ENCODE data around the gene KCTD5.

DNA sequence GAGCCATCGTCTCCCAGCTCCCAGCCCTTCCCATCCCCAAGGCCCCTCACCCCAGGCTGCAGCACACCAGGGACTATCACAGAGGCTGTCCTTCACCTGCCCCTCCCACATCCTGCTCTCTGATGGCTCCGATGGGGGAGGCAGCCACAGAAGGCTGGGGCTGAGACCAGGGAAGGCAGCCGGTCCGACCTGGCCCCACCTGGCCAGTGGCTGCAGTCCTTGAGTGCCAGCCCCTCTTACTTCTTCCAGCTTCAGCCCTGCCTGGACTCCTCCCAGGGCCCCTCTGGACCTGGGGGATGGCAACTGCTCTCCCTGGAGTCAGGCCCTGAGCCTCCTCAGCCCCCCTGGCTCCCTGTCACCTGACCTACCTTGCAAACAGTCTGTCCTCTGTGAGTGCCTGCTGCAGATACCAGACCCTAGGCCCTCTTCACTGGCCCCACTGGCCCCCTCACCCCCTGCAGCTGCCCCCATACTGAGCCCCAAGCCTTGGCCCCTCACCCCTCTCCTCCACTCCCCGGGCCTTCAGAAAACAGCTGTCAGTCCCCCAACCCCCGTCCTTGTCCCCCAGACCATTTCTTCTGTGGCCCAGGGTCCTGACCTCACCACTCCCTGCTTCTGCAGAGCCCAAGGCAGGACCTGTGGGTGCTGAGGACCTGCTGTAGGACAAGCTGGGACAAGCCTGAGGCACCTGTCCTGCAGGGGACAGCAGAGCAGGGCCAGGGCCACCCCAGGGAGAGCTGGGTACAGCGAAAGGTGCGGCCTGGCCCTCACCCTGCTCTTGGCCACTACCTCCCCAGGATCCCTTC, 57.5 kb downstream of the KCTD5 start:
- TF ChIP-seq POLR2AphosphoS5 (IDR thresholded peaks at IDR 0.05; ENCODE audit: low read depth, low read length): no peak
- no peak for TF ChIP-seq POLR2A (IDR thresholded peaks at IDR 0.05; ENCODE audit: low read depth, low read length)
- TF ChIP-seq SPI1 (IDR thresholded peaks at IDR 0.05; ENCODE audit: low read depth, low read length): no peak
- no peak for TF ChIP-seq TAF1 (IDR thresholded peaks at IDR 0.05; ENCODE audit: low read depth, low read length)
- no peak for TF ChIP-seq POU2F2 (IDR thresholded peaks at IDR 0.05; ENCODE audit: low read depth, low read length)
- TF ChIP-seq PAX5 (IDR thresholded peaks at IDR 0.05; ENCODE audit: insufficient read depth, low read length, severe bottlenecking): no peak
